Activated naive CD8-positive, alpha-beta T cell treated with anti-CD3 and anti-CD28 coated beads, Interleukin-2, amount 10 ng/mL, durations not matched to agents 7 days and 5 days (primary cell): ENCODE results near the gene CHKB. TPM values are rescaled to one million over a fixed set of nuclear protein-coding genes. Genes with fewer than 3 reads are reported as not detected.
"Not testable (repeated sequence)": the region's sequence is repeated elsewhere in the genome, so short reads cannot be mapped to it uniquely, and the experiment has no call there.

ENCODE experiments used
- ATAC-seq: fragments of 150-1000 bp; cut with Tn5 transposase; one replicate; pipeline ENCODE4 v1.10.0; 2021; ENCODE audit warnings: low read depth, moderate library complexity
- POLR2A ChIA-PET: fragments of 350-600 bp; sonication (Branson Sonifier 250); formaldehyde crosslinking; loops from one replicate; lab custom pipeline; 2021; ENCODE audit warnings: antibody characterized with exemption; lab: Charles Lee
- DNase-seq: peaks from one replicate; pipeline ENCODE4 v3.0.0; 2021
- H3K27ac Mint-ChIP-seq: one replicate; pipeline ENCODE4 v1.8.0; 2022; ENCODE audit warnings: mild to moderate bottlenecking, mixed read lengths
- H3K27me3 Mint-ChIP-seq: one replicate; pipeline ENCODE4 v1.8.0; 2022; ENCODE audit warnings: mild to moderate bottlenecking, moderate library complexity, mixed read lengths
- H3K36me3 Mint-ChIP-seq: one replicate; pipeline ENCODE4 v1.8.0; 2021; ENCODE audit warnings: mild to moderate bottlenecking, mixed read lengths
- H3K4me1 Mint-ChIP-seq: one replicate; pipeline ENCODE4 v1.8.0; 2021; ENCODE audit warnings: mixed read lengths
- H3K4me3 Mint-ChIP-seq: one replicate; pipeline ENCODE4 v1.8.0; 2022; ENCODE audit warnings: mild to moderate bottlenecking, moderate library complexity, mixed read lengths
- H3K9me3 Mint-ChIP-seq: one replicate; pipeline ENCODE4 v1.8.0; 2021; ENCODE audit warnings: mixed read lengths
- total RNA-seq, 2 experiments: library from RNA; stranded (reverse); gene quantifications; one replicate each; pipeline ENCODE4 v1.2.3, GENCODE V29; 2021

The CHKB gene
- total RNA-seq, 2 experiments from 2014 or later = 132 to 137 TPM

DNA sequence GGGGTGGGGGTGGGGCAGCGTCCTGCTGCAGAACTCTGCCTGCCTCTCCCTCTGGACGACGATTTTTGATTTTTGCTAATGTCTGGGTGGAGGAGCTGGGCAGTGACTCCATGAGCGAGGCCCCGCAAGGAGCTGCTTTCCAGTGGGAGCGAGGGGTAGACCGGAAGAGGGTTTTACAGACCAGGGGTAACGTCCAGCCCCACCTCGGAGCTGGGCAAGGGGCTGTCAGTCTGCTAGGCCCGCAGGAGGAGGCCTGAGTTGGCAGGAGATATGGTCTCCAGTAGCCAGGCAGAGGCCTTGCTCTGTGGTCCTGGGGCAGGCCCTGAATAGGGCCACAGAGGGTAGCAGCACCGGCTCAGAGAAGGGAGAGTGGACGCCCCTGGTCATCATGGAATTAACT, 26.9 kb upstream of the CHKB start:
- peaks cover 32% of the 10 kb centered on the region for H3K27me3 Mint-ChIP-seq
- POLR2A ChIA-PET = no interaction called here
- no peak overlapping the region for H3K27ac Mint-ChIP-seq
- no peaks in the 10 kb centered on the region for H3K9me3 Mint-ChIP-seq
- H3K4me1 Mint-ChIP-seq = peaks cover 5% of the 10 kb centered on the region
- no peak overlapping the region for H3K4me3 Mint-ChIP-seq
- no peaks in the 10 kb centered on the region for H3K36me3 Mint-ChIP-seq
- ATAC-seq (no peak), DNase-seq (no peak)

DNA sequence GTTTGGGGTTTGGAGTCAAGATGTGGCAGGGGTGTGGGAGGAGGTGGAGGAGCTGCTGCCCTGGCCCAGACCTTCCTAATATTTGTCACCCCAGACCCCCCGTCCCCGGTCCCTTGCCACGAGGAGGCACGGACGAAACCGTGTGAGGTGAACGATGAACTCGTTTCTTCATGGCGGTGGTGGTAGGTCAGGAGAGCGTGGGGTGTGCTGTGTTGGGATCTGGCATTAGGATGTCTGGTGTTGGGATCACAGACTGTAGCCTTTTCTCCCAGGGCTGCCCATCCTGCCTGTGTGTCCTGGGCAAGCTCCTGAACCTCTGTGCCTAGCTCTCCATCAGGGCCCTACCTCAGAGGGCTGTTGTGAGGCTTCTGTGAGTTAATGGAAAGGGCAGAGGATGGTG, 26.3 kb upstream of the CHKB start:
- Mint-ChIP-seq H3K9me3 (no peaks in the 10 kb centered on the region), H3K4me1 (peaks cover 5% of the 10 kb centered on the region), H3K36me3 (no peaks in the 10 kb centered on the region), H3K27ac (no peak overlapping the region), H3K4me3 (no peak overlapping the region), H3K27me3 (peaks cover 27% of the 10 kb centered on the region)
- POLR2A ChIA-PET = interaction anchor here (1.2 kb wide), 1 partner anchor 28 kb away, joined by 3 read pairs; no protein-coding TSS in a partner anchor
- no peak for DNase-seq
- ATAC-seq = no peak

DNA sequence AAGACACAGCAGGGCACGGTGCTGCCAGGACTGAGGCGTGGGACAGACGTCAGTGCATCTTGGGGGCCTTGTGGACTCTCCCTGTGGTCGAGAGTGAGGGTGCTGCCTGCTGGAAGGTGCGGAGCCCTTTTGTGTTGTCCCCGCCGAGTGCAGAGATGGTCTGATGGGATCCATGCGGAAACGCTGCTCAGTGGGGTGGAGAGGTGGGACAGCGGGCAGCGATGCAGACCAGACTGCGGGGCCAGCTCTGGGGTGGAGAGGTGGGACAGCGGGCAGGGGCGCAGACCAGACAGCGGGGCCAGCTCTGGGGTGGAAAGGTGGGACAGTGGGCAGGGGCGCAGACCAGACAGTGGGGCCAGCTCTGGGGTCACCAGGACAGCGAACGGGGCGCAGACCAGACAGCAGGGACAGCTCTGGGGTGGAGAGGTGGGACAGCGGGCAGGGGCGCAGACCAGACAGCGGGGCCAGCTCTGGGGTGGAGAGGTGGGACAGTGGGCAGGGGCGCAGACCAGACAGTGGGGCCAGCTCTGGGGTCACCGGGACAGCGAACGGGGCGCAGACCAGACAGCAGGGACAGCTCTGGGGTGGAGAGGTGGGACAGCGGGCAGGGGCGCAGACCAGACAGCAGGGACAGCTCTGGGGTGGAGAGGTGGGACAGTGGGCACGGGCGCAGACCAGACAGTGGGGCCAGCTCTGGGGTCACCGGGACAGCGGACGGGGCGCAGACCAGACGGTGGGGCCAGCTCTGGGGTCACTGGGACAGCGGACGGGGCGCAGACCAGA, 25.6 kb upstream of the CHKB start:
- POLR2A ChIA-PET = interaction anchor here (1.2 kb wide), 1 partner anchor 27 kb away, joined by 3 read pairs; no protein-coding TSS in a partner anchor
- ATAC-seq, H3K9me3 Mint-ChIP-seq: not testable (repeated sequence)

DNA sequence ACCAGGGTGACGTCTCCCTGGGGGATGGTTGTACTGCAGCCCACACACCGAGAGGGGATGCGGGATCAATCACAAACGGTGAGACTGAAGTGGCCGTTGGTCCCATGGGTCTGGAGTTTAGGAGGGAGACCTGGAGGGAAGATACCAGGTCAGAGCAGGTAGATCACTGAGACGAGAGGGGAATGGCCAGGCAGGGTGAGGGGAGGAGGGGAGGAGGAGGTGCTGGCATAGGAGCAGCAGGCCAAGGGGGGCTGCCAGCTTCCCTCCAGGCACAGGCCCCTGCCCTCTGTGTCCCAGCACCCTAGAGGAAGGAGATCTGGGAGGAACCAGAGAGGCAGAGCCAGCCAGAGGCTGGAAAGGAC, 25.0 kb upstream of the CHKB start:
- POLR2A ChIA-PET = no interaction called here
- peaks cover 5% of the 10 kb centered on the region for H3K4me1 Mint-ChIP-seq

More for the DNA sequence above, 25.6 kb upstream of the CHKB start:
- peaks cover 25% of the 10 kb centered on the region for H3K27me3 Mint-ChIP-seq
- not testable (repeated sequence) for H3K4me1 Mint-ChIP-seq, H3K4me3 Mint-ChIP-seq, H3K27ac Mint-ChIP-seq, H3K36me3 Mint-ChIP-seq, DNase-seq

DNA sequence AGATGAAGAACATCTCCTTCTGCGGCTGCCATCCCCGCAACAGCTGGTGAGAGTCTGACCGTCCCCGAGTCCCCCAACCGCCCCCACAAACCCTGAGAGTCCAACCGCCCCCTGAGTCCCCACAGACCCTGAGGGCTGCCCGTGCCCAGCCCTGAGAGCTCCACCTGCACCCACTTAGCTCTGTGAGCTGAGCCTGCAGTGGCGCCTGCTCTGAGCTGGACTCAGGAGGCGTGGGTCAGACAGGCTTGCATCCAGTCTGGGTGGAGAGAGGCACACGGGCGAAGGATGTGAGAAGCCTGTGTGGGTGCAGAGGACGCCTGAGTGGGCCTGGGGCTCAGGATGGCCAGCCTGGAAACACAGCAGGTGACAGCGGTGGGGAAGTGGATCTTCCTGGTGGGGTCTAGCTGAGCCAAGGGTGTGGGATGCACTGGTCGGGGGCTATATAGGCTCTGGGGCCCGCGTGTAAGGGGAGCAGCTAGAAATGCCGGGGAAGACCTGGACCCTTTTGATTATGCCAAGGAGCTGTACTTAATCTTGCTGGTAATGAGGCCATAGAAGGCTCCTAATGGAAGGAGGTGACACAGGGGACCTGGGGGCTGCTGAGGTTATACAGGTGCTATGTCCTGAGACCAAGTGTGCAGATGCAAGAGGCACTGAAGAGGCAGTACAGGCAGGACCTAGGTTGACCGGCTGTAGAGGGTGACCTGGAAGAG, 24.5 kb upstream of the CHKB start:
- DNase-seq = no peak
- peaks cover 32% of the 10 kb centered on the region for H3K27me3 Mint-ChIP-seq
- no peak overlapping the region for H3K4me3 Mint-ChIP-seq
- POLR2A ChIA-PET = no interaction called here
- no peak for ATAC-seq
- no peak overlapping the region for H3K27ac Mint-ChIP-seq
- no peaks in the 10 kb centered on the region for H3K36me3 Mint-ChIP-seq
- peaks cover under 1% of the 10 kb centered on the region for H3K4me1 Mint-ChIP-seq
- no peaks in the 10 kb centered on the region for H3K9me3 Mint-ChIP-seq

More for the DNA sequence above, 25.0 kb upstream of the CHKB start:
- peaks cover 26% of the 10 kb centered on the region for H3K27me3 Mint-ChIP-seq
- H3K36me3 Mint-ChIP-seq = no peaks in the 10 kb centered on the region
- H3K27ac Mint-ChIP-seq = no peak overlapping the region
- DNase-seq = no peak
- no peak for ATAC-seq
- H3K4me3 Mint-ChIP-seq = no peak overlapping the region
- no peaks in the 10 kb centered on the region for H3K9me3 Mint-ChIP-seq

DNA sequence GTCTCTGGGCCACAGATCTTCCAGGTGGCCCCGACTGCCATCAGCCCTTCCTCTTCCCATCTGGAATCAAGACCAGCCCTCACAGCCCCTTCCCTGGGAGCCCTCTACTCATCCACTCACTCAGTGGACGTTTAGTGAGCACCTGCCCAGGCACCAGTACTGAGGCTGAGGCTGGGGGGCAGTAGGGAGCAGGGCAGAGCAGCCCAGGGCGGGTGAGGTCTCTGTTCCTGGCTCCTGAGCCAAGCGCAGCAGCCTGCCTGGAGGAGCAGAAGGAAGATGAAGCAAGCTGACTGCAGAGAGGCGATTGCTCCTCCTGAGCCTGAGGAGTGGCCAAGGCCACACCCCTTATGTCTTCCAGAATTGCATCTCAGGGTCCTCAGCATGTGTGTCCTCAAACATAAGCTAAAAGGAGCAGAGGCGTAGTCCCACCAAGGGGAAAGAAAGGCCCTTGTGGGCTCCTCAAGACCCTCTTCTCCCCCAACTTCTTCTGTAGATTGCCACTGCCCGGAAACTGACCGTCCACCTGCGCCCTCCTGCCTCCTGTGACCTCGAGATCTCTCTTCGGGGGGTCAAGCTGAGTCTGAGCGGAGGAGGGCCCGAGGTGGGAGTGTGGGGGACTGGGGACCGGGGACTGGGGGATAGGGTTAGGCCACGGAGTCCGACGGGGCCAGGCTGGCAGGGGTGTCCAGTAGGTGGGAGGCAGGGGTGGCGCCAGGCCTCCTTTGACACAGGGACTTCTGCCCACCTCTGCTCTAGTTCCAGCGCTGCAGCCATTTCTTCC, 23.7 kb upstream of the CHKB start:
- H3K9me3 Mint-ChIP-seq = no peaks in the 10 kb centered on the region
- peaks cover 1% of the 10 kb centered on the region for H3K4me1 Mint-ChIP-seq
- POLR2A ChIA-PET = no interaction called here
- no peak for ATAC-seq
- no peaks in the 10 kb centered on the region for H3K36me3 Mint-ChIP-seq
- no peak overlapping the region for H3K27ac Mint-ChIP-seq
- H3K4me3 Mint-ChIP-seq = no peak overlapping the region
- no peak for DNase-seq
- H3K27me3 Mint-ChIP-seq = peaks cover 36% of the 10 kb centered on the region

DNA sequence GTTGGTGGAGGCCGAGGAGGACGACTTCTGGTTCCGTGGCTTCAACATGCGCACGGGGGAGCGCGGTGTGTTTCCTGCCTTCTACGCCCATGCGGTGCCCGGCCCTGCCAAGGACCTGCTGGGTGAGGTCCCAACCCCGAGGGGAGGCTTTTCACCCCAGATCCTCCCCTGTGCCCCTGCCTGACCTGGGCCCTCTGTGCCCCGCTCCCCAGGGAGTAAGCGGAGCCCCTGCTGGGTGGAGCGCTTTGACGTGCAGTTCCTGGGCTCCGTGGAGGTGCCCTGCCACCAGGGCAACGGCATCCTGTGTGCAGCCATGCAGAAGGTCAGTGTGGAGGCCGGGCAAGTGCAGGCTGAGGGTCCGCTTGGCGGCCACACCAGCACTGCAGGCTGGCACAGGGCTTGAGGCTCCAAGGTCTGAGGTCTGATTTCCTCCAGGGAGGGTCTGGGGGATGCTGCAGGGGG, 23.0 kb upstream of the CHKB start:
- H3K9me3 Mint-ChIP-seq = no peaks in the 10 kb centered on the region
- POLR2A ChIA-PET = no interaction called here
- no peak overlapping the region for H3K4me3 Mint-ChIP-seq
- DNase-seq = no peak
- peaks cover 1% of the 10 kb centered on the region for H3K4me1 Mint-ChIP-seq
- no peak overlapping the region for H3K27ac Mint-ChIP-seq
- ATAC-seq = no peak
- H3K27me3 Mint-ChIP-seq = peaks cover 37% of the 10 kb centered on the region
- no peaks in the 10 kb centered on the region for H3K36me3 Mint-ChIP-seq

DNA sequence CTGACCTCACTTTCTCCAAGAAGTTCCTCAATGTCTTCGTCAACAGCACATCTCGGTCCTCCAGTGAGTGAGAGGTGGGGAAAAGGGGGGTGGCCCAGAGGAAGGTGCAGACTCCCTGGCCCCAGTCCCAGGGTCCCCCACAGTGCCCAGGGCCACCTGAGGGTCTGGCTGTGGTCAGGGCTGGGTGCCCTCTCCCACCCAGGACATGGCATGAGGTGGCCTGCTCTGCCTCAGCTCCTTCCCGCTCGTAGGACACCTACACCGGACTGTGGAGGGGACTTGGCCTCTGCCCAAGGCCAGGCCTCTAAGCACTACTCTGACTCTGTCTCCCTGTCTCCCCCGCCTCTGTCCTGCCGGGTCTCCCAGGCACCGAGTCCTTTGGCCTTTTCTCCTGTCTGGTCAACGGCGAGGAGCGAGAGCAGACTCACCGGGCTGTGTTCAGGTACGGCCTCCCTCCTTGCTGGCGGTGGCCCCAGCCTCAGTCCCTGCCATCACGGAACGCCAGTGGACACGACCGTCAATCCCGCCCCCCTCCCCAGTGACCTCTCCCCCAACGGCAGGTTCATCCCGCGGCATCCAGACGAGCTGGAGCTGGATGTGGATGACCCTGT, 22.5 kb upstream of the CHKB start:
- DNase-seq (no peak), ATAC-seq (no peak)
- Mint-ChIP-seq H3K9me3 (no peaks in the 10 kb centered on the region), H3K36me3 (no peaks in the 10 kb centered on the region), H3K4me1 (peaks cover 1% of the 10 kb centered on the region), H3K4me3 (no peak overlapping the region), H3K27ac (no peak overlapping the region), H3K27me3 (peaks cover 38% of the 10 kb centered on the region)
- POLR2A ChIA-PET = no interaction called here

DNA sequence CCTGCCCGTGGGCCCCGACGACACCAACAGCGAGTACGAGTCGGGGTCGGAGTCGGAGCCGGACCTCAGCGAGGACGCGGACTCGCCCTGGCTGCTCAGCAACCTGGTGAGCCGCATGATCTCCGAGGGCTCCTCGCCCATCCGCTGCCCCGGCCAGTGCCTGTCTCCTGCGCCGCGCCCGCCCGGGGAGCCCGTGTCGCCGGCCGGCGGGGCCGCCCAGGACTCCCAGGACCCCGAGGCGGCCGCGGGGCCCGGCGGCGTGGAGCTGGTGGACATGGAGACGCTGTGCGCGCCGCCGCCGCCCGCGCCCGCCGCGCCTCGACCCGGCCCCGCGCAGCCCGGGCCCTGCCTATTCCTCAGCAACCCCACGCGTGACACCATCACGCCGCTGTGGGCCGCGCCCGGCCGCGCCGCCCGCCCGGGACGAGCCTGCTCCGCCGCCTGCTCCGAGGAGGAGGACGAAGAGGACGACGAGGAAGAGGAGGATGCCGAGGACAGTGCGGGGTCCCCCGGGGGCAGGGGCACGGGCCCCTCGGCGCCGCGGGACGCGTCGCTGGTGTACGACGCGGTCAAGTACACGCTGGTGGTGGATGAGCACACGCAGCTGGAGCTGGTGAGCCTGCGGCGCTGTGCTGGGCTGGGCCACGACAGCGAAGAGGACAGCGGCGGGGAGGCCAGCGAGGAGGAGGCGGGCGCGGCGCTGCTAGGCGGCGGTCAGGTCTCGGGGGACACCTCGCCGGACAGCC, 21.8 kb upstream of the CHKB start:
- H3K27me3 Mint-ChIP-seq = peaks cover 45% of the 10 kb centered on the region

DNA sequence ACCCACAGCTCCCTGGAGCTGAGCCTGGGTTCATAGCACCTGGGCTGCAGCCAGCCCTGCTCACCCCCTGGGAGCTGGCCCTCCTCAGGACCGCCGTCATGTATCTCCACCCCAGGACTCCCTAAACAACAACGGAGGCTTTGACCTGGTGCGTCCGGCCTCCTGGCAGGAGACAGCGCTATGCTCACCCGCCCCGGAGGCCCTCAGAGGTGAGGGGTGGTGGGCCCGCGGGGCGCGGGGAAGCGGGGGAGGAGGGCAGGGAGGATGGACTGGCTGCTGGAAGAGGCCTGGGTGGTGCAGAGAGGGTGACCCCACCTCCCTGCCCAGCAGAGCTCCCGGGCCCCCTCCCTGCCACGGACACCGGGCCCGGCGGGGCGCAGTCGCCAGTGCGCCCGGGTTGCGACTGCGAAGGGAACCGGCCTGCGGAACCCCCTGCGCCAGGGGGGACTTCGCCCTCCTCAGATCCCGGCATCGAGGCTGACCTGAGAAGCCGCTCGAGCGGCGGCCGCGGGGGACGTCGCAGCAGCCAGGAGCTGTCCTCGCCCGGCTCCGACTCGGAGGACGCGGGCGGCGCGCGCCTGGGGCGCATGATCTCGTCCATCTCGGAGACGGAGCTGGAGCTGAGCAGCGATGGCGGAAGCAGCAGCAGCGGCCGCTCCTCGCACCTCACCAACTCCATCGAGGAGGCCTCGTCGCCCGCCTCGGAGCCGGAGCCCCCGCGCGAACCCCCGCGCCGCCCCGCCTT, 21.0 kb upstream of the CHKB start:
- POLR2A ChIA-PET = no interaction called here
- Mint-ChIP-seq H3K4me1 (peaks cover 4% of the 10 kb centered on the region), H3K36me3 (no peaks in the 10 kb centered on the region), H3K27me3 (peaks cover 47% of the 10 kb centered on the region), H3K4me3 (no peak overlapping the region), H3K27ac (no peak overlapping the region), H3K9me3 (no peaks in the 10 kb centered on the region)
- ATAC-seq (no peak), DNase-seq (no peak)

More for the DNA sequence above, 21.8 kb upstream of the CHKB start:
- no peaks in the 10 kb centered on the region for H3K36me3 Mint-ChIP-seq
- H3K27ac Mint-ChIP-seq = no peak overlapping the region
- H3K4me3 Mint-ChIP-seq = no peak overlapping the region
- H3K4me1 Mint-ChIP-seq = peaks cover 4% of the 10 kb centered on the region
- ATAC-seq (no peak), DNase-seq (no peak)
- H3K9me3 Mint-ChIP-seq = no peaks in the 10 kb centered on the region
- POLR2A ChIA-PET = no interaction called here

DNA sequence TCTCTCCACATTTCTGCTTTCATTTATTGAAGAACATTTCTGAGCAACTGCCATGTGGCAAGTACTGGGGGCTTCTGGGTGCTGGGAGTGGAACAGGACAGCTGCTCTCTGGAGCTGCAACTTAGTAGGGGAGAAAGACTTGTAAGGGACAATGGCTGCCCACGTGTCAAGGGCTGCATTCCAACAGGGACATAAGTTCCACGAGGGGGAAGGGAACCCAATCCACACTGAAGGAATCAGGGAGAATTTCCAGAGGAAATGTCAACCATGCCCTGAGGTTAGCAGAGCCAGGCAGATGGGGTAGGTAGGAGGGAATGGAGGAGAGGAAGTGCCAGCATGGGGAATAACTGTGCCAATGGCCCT, 19.7 kb upstream of the CHKB start:
- DNase-seq (no peak), ATAC-seq (no peak)
- POLR2A ChIA-PET = interaction anchor here (1.2 kb wide), 1 partner anchor 72 kb away, joined by 3 read pairs; the partner anchor contains the start of gene TYMP
- H3K27me3 Mint-ChIP-seq = peaks cover 48% of the 10 kb centered on the region
- H3K4me1 Mint-ChIP-seq = peaks cover 4% of the 10 kb centered on the region
- H3K27ac Mint-ChIP-seq = no peak overlapping the region
- no peaks in the 10 kb centered on the region for H3K9me3 Mint-ChIP-seq
- H3K36me3 Mint-ChIP-seq = no peaks in the 10 kb centered on the region
- no peak overlapping the region for H3K4me3 Mint-ChIP-seq
